ENCODE data around the gene CCNJL. TPM values are rescaled to one million over a fixed set of nuclear protein-coding genes. Genes with fewer than 3 reads are reported as not detected.
"Not testable (repeated sequence)": the region's sequence is repeated elsewhere in the genome, so short reads cannot be mapped to it uniquely, and the experiment has no call there.

Gene CCNJL
- total RNA-seq, 4 donors from 2014 or later = under 0.01 to 5.8 (median 2.6) TPM; not detected in 1

GRCh38 chr5:160347448-160347847 lies 35.1 kb upstream of the CCNJL start:
- TF ChIP-seq CTCF (IDR thresholded peaks at IDR 0.05) (no peak), POLR2A (IDR thresholded peaks at IDR 0.05) (no peak)
- H3K4me1 ChIP-seq = no peaks in the 10 kb centered on the region
- intact Hi-C loops (cut with DNase I; ENCODE audit: low total_unique reads) = loop anchor here (5.0 to 10.0 kb wide), 2 partner anchors 153 to 325 kb away; no protein-coding TSS in a partner anchor
- no peaks in the 10 kb centered on the region for H3K9me3 ChIP-seq
- no peak for DNase-seq
- no peaks in the 10 kb centered on the region for H3K27me3 ChIP-seq
- no peak overlapping the region for H3K27ac ChIP-seq
- H3K36me3 ChIP-seq = no peaks in the 10 kb centered on the region
- no peak overlapping the region for H3K4me3 ChIP-seq

- Histone ChIP-seq H3K9me3 (no peaks in the 10 kb centered on the region), H3K4me3 (no peak overlapping the region), H3K4me1 (no peaks in the 10 kb centered on the region), H3K27me3 (no peaks in the 10 kb centered on the region), H3K27ac (no peak overlapping the region), H3K36me3 (no peaks in the 10 kb centered on the region)
- intact Hi-C loops (cut with DNase I; ENCODE audit: low total_unique reads) = loop anchor here (10.0 kb wide), 1 partner anchor 148 kb away; no protein-coding TSS in a partner anchor
- TF ChIP-seq POLR2A (IDR thresholded peaks at IDR 0.05) (no peak), CTCF (IDR thresholded peaks at IDR 0.05) (no peak)
- no peak for DNase-seq
Observed at GRCh38 chr5:160342413-160342941, 30.1 kb upstream of the CCNJL start.

GRCh38 chr5:160341309-160341870 lies 29.0 kb upstream of the CCNJL start:
- intact Hi-C loops (cut with DNase I; ENCODE audit: low total_unique reads) = loop anchor here (10.0 kb wide), 1 partner anchor 147 kb away; no protein-coding TSS in a partner anchor
- no peak for DNase-seq
- Histone ChIP-seq H3K36me3 (no peaks in the 10 kb centered on the region), H3K9me3 (no peaks in the 10 kb centered on the region), H3K4me3 (no peak overlapping the region), H3K27me3 (no peaks in the 10 kb centered on the region), H3K27ac (no peak overlapping the region), H3K4me1 (no peaks in the 10 kb centered on the region)
- no peak for TF ChIP-seq CTCF (IDR thresholded peaks at IDR 0.05)
- TF ChIP-seq POLR2A (IDR thresholded peaks at IDR 0.05) = no peak

GRCh38 chr5:160340513-160340912 lies 28.1 kb upstream of the CCNJL start:
- not testable (repeated sequence) for H3K4me3 ChIP-seq, H3K36me3 ChIP-seq, DNase-seq, H3K4me1 ChIP-seq, H3K27me3 ChIP-seq, H3K27ac ChIP-seq, H3K9me3 ChIP-seq
- intact Hi-C loops (cut with DNase I; ENCODE audit: low total_unique reads) = loop anchor here (10.0 kb wide), 1 partner anchor 146 kb away; no protein-coding TSS in a partner anchor

GRCh38 chr5:160339406-160340130 lies 27.2 kb upstream of the CCNJL start:
- H3K9me3 ChIP-seq = no peaks in the 10 kb centered on the region
- H3K27ac ChIP-seq = no peak overlapping the region
- intact Hi-C loops (cut with DNase I; ENCODE audit: low total_unique reads) = loop anchor here (10.0 kb wide), 1 partner anchor 145 kb away; no protein-coding TSS in a partner anchor
- no peak for DNase-seq
- H3K4me3 ChIP-seq = no peak overlapping the region
- no peaks in the 10 kb centered on the region for H3K36me3 ChIP-seq
- no peaks in the 10 kb centered on the region for H3K27me3 ChIP-seq
- no peaks in the 10 kb centered on the region for H3K4me1 ChIP-seq
- no peak for TF ChIP-seq CTCF (IDR thresholded peaks at IDR 0.05)
- TF ChIP-seq POLR2A (IDR thresholded peaks at IDR 0.05) = no peak

- DNase-seq; H3K4me3 ChIP-seq; H3K27me3 ChIP-seq; H3K9me3 ChIP-seq; H3K27ac ChIP-seq; H3K4me1 ChIP-seq; H3K36me3 ChIP-seq; intact Hi-C loops (cut with DNase I; ENCODE audit: low total_unique reads): not testable (repeated sequence)
Observed at GRCh38 chr5:160334716-160335115, 22.4 kb upstream of the CCNJL start.

Data from uterus (tissue), 4 donors.